ENCODE measurements around the gene ZDHHC3.

Gene ZDHHC3

DNA sequence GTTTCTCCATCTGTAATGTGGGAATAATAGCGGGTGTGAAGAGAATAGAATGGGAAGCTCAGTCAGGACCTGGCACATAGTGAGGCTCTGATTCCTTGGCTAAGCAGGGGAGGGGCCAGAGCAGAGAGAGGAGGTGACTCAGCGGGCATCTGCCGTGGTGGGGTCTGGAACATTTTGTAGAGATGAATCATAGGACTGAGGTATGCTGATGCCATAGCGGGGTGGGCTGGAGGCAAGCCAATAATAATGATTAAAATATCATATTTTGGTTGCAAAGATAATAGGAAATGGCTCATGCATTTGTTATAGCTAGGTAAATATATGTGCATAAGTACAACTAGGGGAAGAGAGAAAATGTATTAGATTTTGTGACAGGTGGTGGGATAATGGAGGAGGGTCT, 90.4 kb downstream of the ZDHHC3 start:
- Histone ChIP-seq H3K27ac (no peak overlapping the region), H3K4me1 (ENCODE audit: low read depth, poor library complexity, severe bottlenecking) (peaks cover 5% of the 10 kb centered on the region), H3K36me3 (ENCODE audit: insufficient read depth) (no peaks in the 10 kb centered on the region), H3K9ac (no peak overlapping the region), H3K79me2 (ENCODE audit: insufficient read depth, low read depth) (no peaks in the 10 kb centered on the region), H3K4me3 (IDR thresholded peaks at IDR 0.05; ENCODE audit: insufficient read depth, low read depth, low read length) (no peak overlapping the region), H3K27me3 (ENCODE audit: insufficient read depth, low read depth) (no peaks in the 10 kb centered on the region), H2AFZ (ENCODE audit: low read depth) (no peak overlapping the region), H4K20me1 (ENCODE audit: insufficient read depth) (no peaks in the 10 kb centered on the region), H3K4me2 (no peak overlapping the region)
- no peak for TF ChIP-seq CTCF (conservative IDR thresholded peaks at IDR 0.05; ENCODE audit: low read depth, low read length)

DNA sequence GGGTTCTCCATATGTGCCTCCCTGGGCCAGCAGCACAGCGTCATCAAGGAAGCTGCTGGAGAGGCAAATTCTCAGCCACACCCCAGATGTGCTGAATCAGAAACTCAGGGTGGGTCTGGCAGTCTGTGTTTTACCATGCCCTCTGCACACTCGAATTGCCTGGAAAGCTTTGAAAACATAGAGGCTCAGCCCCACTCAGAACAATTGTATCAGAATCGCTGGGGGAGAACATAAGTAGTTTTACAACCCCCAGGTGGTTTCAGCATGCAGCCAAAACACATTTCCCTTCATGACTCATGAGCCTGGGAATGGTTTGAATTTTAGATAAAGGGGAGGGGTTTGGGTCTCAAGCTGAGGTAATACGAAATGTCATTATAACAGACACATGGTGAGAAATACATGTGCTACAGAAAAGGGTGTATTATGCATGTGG, 92.0 kb downstream of the ZDHHC3 start:
- H3K27ac ChIP-seq = no peak overlapping the region
- H3K36me3 ChIP-seq (ENCODE audit: insufficient read depth) = no peaks in the 10 kb centered on the region
- TF ChIP-seq CTCF (conservative IDR thresholded peaks at IDR 0.05; ENCODE audit: low read depth, low read length) = no peak
- no peaks in the 10 kb centered on the region for H3K27me3 ChIP-seq (ENCODE audit: insufficient read depth, low read depth)
- H3K4me1 ChIP-seq (ENCODE audit: low read depth, poor library complexity, severe bottlenecking) = peaks cover 14% of the 10 kb centered on the region
- no peaks in the 10 kb centered on the region for H4K20me1 ChIP-seq (ENCODE audit: insufficient read depth)
- no peak overlapping the region for H2AFZ ChIP-seq (ENCODE audit: low read depth)
- H3K9ac ChIP-seq = no peak overlapping the region
- no peak overlapping the region for H3K4me3 ChIP-seq (IDR thresholded peaks at IDR 0.05; ENCODE audit: insufficient read depth, low read depth, low read length)
- H3K79me2 ChIP-seq (ENCODE audit: insufficient read depth, low read depth) = no peaks in the 10 kb centered on the region
- no peak overlapping the region for H3K4me2 ChIP-seq

DNA sequence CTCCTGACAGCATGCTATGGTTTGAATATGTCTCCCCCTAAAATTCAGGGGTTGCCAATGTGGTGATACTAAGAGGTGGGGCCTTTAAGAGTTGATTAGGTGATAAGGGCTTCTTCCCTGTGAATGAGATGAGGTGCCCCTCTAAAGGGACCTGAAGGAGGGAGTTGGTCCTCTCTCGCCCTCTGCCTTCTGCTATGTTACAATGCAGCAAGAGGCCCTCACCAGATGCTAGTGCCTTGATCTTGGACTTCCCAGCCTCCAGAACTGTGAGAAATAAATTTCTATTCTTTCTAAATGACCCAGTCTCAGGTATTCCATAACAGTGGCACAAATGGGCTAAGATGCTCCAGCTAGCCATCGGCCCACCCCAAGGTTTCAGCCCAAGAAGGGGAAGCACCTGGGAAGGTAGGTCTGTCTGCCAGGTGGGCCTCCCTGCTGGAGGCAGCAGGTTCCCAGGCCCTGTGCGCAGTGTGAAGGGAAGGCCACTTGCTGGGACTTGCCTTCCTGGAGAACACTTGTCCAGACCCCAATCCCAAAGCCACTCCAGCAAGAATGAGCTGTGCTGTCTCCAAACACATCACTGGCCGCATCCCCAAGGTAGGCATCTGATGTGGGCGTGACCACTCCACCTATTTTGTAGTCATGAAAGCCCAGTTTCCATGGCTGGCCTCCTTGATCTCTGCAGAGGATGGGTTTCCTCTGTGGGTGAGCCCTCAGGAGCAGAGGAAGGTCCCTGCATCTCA, 92.6 kb downstream of the ZDHHC3 start:
- TF ChIP-seq CTCF (conservative IDR thresholded peaks at IDR 0.05; ENCODE audit: low read depth, low read length) = no peak
- H3K36me3 ChIP-seq (ENCODE audit: insufficient read depth) = no peaks in the 10 kb centered on the region
- H3K27ac ChIP-seq = no peak overlapping the region
- no peaks in the 10 kb centered on the region for H3K27me3 ChIP-seq (ENCODE audit: insufficient read depth, low read depth)
- no peaks in the 10 kb centered on the region for H3K79me2 ChIP-seq (ENCODE audit: insufficient read depth, low read depth)
- H4K20me1 ChIP-seq (ENCODE audit: insufficient read depth) = no peaks in the 10 kb centered on the region
- no peak overlapping the region for H3K4me3 ChIP-seq (IDR thresholded peaks at IDR 0.05; ENCODE audit: insufficient read depth, low read depth, low read length)
- H3K9ac ChIP-seq = no peak overlapping the region
- H3K4me1 ChIP-seq (ENCODE audit: low read depth, poor library complexity, severe bottlenecking) = peaks cover 14% of the 10 kb centered on the region
- no peak overlapping the region for H2AFZ ChIP-seq (ENCODE audit: low read depth)
- no peak overlapping the region for H3K4me2 ChIP-seq

DNA sequence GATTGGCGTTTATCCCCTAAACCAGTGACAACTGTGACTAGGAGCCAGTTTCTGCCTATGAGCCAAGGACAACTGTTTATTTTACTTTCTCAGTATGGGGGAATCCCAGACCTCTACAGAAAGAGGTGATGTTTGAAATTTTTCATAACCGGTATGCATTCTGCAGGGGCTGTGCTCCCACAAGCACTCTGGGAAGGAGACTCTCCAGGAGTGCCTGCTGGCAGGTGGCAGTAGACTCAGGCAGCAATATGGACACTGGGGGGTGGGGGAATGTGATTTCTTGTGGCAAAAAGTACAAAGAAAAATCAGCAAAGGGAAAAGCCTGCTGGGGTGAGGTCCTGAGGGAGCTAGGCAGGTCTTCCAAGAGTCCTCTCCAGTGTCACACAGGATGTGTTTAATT, 95.7 kb downstream of the ZDHHC3 start:
- Histone ChIP-seq H3K4me1 (ENCODE audit: low read depth, poor library complexity, severe bottlenecking) (peaks cover 14% of the 10 kb centered on the region), H3K27me3 (ENCODE audit: insufficient read depth, low read depth) (no peaks in the 10 kb centered on the region), H3K4me3 (IDR thresholded peaks at IDR 0.05; ENCODE audit: insufficient read depth, low read depth, low read length) (no peak overlapping the region), H2AFZ (ENCODE audit: low read depth) (no peak overlapping the region), H4K20me1 (ENCODE audit: insufficient read depth) (no peaks in the 10 kb centered on the region), H3K36me3 (ENCODE audit: insufficient read depth) (no peaks in the 10 kb centered on the region), H3K79me2 (ENCODE audit: insufficient read depth, low read depth) (no peaks in the 10 kb centered on the region), H3K27ac (no peak overlapping the region), H3K4me2 (no peak overlapping the region), H3K9ac (no peak overlapping the region)
- no peak for TF ChIP-seq CTCF (conservative IDR thresholded peaks at IDR 0.05; ENCODE audit: low read depth, low read length)
